Activated CD8-positive, alpha-beta memory T cell treated with anti-CD3 and anti-CD28 coated beads for 48 hours (primary cell): ENCODE data around the gene COL23A1.
"Not testable (repeated sequence)": the region's sequence is repeated elsewhere in the genome, so short reads cannot be mapped to it uniquely, and the experiment has no call there.

Experiments used
- DNase-seq, 3 experiments: peaks; one replicate each; pipeline ENCODE4 v3.0.0-alpha.2; 2020; ENCODE audit warnings: low read depth in 2 of 3, low spot score in 2 of 3

Gene COL23A1

DNA sequence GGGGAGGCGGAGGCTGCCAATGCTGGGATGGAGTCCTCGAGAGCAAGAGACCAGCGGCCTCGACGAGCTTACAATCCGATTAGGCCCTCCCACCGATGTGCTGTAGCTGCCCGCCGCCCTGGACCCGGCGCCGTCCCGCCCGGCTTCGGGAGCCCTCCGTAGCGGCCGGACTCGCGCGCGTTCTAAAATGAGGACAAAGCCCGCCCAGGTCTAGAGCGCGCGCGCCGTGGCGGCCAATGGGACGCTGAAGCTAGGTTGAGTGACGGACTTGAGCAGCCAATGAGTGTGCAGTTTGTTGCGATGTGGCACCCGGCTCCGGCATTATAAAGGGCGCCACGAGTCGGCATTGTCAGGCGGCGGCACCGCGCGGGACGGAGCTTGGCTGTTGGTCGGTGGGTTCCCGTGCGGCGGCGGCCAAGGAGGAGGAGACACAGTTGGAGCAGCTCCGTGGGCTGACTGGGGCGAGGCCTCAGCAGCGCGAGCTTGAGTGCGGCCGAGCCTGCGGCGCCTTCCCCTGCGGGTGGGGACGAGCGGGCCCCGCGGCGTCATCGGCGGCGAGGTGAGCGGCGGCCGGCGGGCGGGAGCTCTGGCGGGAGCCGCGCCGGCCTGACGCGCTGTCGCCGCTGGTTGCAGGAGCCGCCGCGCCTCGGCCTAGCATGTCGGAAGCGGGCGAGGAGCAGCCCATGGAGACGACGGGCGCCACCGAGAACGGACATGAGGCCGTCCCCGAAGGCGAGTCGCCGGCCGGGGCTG, 385.8 kb downstream of the COL23A1 start, which contains the start of gene HNRNPAB:
Gene HNRNPAB (plus strand): TSS at position 352 of the 753 bp plus-strand sequence. CDS start 305 bp downstream, at position 657.
- peak; percentile 89 to 98 (median 97) for DNase-seq

DNA sequence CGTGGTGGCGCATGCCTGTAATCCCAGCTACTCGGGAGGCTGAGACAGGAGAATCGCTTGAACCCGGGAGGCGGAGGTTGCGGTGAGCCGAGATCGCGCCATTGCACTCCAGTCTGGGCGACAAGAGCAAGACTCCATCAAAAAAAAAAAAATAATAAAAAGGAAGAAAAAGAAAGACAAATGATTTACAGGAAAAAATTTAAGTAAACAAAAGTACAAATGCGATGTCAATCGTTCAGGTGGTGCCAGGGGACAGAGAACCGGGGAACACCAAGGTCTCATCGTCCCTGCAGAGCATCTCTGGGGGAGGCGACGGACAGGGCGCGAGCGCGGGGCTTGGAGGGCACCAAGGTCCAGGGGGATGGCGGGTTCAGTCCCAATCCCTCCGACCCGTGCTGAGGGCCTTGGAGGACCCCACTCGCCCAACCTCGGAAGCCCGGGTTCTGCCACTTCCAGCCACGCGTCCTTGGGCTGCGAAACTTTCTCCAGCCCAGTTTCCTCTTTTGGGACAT, 386.5 kb downstream of the COL23A1 start:
- DNase-seq = no peak

DNA sequence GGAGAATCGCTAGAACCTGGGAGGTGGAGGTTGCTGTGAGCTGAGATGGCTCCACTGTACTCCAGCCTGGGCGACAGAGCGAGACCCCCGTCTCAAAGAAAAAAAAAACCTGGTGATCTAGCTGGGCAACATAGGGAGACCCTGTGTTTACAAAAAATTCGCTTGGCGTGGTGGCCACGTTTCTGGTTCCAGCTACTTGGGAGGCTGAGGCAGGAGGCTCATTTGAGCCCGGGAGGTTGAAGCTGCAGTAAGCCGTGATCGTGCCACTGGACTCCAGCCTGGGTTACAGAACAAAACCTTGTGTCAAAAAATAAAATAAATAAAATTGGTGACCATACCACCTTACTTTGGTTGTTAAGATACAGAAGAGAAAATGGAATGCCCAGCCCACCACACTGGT, 387.7 kb downstream of the COL23A1 start:
- DNase-seq = no peak

DNA sequence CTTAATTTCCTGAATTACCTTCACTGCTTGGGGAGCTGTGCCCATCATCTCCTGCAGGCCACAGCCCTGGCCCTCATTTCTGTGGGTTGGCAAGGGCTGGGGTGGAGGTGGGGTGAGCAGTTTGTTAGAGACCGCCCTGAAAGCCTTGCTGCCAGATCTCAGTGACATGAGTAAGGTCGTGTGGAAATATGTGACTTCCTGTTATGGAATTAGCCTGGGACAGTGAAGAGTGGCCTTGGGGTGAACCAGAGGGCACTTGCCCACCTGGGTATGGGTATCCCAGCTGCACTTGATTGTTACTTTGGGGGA, 388.3 kb downstream of the COL23A1 start:
- DNase-seq = no peak

DNA sequence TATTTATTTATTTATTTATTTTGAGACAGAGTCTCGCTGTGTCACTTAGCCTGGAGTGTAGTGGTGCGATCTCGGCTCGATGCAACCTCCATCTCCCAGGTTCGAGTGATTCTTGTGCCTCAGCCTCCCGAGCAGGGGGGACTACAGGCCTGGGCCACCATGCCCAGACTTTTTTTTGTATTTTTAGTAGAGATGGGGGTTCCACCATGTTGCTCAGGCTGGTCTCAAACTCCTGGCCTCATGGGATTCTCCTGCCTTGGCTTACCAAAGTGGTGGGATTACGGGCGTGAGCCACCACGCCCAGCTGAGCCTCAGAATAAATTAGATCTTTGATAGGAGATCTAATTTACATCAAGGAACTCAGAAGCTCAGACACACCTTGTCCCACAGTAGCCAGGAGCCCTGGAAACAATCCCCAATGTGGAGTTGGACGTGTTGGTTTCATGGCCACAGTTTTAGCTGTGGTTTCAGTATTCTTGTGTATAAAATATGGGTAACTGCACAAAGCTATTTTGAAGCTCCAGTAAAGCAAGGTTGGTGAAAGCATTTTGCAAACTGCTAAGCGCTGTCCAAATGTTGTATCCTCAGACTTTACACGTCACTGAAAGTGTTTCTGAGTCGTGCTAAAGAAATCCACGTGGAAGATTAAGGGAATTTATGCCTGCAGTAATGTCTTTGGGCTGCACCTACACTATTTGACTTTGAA, 388.8 kb downstream of the COL23A1 start:
- no peak for DNase-seq

DNA sequence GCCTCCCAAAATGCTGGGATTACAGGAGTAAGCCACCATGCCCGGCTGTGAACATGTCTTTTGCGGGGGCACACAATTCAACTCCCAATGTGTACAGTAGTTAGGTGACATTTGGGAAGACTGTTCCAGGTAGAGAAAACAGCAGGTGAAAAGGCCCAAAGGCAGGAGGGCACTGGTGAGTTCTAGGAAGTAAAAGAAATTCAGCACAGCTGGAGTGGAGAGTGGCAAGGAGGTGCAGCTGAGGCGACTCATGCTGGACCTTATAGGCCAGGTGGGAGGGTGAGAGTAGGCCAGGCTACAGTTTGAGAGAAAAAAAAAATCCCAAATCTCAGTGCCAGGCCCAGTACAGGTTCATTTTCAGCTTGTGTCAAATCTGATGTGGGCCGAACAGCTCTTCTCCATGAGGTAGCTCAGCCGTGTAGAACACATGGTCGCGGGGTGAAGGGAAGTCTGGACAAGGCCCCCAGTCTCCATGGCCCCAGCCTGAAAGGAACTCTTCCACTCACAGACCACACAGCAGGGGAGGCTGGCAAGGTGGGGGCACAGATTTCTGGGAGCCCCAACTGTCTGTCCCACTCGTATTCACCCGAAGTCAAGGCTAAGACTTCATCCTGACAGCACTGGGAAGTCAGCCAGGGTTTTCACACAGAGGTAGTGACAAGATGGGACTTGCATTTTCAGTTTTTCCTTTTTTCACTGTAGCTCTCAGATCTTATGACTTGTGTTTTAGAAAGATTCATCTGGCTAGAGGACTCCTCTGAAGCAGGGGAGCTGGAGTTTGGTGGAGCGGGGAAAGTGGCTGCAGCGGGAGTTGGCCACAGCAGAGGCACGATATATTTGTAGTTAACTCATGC, 390.4 kb downstream of the COL23A1 start:
- no peak for DNase-seq

DNA sequence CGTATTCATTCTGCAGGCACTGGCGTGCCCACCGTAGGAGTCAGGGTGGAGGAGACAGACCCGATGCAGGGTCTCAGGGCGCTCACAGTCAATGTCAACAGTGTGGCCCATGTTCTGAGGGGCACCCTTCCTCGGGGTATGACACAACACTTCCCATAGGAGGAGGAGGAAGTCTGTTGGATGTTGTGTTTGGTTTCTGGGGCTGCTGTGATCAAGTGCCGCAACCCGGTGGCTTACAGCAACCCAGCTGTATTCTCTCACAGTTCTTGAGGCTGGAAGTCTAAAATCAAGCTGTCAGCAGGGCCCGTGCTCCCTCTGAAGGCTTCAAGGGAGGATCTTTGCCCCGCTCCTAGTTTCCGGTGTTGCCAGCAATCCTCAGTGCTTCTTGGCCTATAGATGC, 391.5 kb downstream of the COL23A1 start:
- no peak for DNase-seq

DNA sequence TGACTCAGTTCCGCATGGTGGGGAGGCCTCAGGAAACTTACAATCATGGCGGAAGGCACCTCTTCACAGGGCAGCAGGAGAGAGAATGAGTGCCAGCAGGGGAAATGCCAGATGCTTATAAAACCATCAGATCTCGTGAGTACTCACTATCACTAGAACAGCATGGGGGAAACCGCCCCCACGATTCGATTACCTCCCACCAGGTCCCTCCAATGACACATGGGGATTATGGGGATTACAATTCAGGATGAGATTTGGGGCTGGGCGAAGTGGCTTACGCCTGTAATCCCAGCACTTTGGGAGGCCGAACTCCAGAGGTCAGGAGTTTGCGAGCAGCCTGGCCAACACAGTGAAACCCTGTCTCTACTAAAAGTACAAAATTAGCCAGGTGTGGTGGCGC, 392.0 kb downstream of the COL23A1 start:
- not testable (repeated sequence) for DNase-seq

DNA sequence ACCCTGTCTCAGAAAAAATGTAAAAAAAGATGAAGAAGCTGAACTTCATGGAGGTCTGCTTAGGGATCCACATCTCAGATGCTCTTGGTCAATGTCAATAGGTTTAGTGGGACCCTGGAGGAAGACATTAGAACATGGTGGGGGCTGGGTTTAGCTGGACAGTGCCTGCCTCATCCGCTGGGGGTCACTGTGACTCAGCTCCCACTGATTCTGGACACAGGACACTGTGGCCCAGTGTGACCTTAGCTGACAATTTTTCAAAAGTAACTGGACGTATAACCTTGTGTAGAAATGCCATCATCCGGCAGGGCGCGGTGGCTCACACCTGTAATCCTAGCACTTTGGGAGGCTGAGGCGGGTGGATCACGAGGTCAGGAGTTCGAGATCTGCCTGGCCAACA, 393.2 kb downstream of the COL23A1 start:
- no peak for DNase-seq

DNA sequence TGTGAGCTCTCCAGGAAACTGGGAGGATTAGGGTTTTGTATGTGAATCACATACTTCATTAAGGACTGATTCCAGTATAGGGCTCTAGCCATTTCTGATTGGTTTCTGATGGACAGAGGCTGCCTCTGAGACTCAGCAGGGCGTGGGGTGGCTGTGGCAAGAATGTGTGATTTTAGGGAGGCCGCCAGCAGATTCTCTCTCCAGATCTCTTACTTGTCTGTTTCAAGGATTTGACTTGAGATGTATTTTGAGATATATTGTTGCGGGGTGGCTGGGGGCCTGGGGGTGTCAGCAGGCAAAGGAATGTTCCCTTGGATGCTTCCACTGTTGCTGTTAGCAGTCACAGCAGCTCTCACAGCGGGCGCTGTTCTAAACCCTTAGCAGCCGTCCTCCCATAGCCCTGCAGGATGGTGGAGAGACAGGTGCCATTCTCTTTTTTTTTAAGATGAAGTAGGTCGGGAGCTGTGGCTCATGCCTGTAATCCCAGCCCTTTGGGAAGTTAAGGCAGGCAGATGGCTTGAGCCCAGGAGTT, 393.8 kb downstream of the COL23A1 start:
- DNase-seq = no peak

DNA sequence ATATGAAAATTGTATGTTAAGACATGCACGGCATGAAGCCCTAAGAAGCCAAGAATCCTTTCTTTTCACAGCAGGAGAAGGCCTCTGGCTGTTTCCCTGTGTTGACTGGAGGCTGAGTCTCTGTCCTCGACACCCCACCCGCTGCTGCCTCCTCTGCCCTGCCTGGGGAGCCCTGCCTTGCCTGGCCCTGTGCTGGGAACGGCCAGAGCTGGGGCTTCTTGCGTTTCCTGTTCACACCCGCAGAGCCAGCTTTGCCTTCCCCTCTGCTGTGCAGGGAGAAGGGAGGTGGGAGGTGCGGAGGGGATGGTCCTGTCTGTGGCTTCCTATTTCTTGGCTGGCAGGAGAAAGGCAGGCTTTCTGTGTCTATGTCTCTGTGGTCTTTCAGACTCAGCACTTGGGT, 396.2 kb downstream of the COL23A1 start:
- no peak for DNase-seq

DNA sequence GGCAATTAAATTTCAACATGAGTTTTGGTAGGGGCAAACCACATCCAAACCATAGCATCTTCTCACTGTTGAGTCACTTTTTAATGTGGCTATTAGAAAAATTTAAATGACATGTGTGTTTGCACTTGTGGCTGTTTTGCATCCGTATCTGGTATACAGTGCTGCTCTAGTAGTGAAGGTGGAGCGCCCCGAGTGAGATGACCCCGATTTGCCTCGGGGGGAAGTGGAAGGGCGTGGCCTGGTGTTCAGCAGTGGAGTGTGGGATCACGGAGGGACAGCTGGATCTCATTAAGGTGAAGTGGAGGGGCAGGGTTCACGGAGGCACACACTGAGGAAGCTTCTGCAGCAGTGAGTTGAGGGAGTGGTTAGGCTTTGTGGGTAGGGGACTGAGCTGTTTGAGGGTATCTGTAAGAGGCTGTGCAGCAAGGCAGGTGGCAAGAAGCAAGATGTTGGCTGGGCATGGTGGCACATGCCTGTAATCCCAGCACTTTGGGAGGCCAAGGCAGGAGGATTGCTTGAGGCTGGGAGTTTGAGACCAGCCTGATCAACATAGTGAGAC, 396.9 kb downstream of the COL23A1 start:
- DNase-seq = no peak

DNA sequence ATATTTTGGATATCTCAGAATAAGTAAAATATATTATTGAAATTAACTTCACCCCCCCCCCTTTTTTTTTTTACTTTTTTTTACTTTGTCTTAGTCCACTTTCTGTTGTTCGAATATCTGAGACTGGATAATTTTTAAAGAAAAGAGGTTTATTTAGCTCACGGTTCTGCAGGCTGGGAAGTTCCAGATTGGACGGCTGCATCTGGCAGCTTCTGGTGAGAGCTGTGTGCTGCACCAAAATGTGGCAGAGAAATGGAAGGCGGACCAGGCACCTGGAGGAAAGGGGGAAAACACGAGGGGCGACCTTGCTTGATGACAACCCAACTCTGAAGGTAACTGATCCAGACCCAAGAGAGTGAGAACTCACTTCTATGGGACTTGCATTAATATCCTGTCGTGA, 397.4 kb downstream of the COL23A1 start:
- no peak for DNase-seq

DNA sequence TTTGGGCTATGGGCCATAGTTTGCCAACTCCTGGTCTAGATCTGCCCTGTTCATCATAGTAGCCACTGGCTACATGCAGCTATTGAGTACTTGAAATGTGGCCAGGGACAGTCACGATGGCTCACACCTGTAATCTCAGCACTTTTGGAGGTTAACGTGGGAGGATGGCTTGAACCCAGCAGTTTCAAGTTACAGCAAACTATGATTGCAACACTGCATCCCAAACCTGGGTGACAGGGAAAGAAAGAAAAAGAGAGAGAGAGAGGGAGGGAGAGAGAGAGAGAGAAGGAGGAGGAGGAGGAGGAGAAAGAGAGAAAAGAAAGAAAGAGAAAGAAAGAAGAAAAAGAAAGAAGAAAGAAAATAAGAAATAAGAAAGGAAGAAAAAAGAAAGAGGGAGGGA, 397.9 kb downstream of the COL23A1 start:
- no peak for DNase-seq

DNA sequence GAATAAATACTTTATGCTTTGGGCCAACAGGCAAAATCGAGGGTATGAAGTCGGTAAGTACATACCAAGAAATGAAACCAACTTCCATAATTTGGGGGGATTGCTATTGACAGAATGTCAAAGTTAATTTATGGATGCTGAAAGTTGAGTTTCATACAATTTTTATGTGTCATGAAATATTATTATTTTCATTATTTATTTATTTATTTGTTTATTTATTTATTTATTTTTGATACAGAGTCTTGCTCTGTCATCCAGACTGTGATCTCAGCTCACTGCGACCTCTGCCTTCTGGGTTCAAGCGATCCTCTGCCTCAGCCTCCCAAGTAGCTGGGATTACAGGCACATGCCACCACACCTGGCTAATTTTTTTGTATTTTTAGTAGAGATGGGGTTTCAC, 398.5 kb downstream of the COL23A1 start:
- DNase-seq = no peak

DNA sequence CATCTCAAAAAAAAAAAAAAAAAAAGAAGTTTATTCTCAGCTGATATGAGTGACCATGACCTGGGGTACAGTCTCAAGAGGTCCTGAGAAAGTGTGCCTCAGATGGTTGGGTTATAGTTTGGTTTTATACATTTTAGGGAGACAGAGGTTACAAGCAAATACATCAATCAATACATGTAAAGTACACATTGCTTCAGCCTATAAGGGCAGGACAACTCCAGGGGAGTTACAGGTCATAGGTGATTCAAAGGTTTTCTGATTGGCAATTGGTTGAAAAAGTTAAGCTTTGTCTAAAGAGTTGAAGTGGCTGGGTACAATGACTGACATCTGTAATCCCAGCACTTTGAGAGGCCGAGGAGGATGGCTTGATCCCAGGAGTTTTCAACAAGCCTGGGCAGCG, 400.8 kb downstream of the COL23A1 start:
- no peak for DNase-seq
